HCT116 (cell line): ENCODE measurements around the gene PRAMEF1. TPM values are rescaled to one million over a fixed set of nuclear protein-coding genes. Genes with fewer than 3 reads are reported as not detected.
"Not testable (repeated sequence)": the region's sequence is repeated elsewhere in the genome, so short reads cannot be mapped to it uniquely, and the experiment has no call there.

Experiments used
- ATAC-seq: fragments of 200-7000 bp; cut with Tn5 transposase; 2 replicates; pipeline ENCODE4 v1.9.1; 2020; ENCODE audit warnings: mild to moderate bottlenecking, moderate library complexity
- BruUV-seq: library from RNA; stranded (reverse); fragments of 400-500 nt; replicated peaks from 2 replicates; lab custom pipeline; 2021; lab: Mats Ljungman, UMichigan
- CTCF ChIA-PET: fragments of 300-600 bp; sonication (Branson Sonifier 250); formaldehyde crosslinking; loops from one replicate; lab custom pipeline; 2021; ENCODE audit warnings: antibody characterized with exemption; lab: Charles Lee
- POLR2A ChIA-PET: fragments of 300-600, 350-600 bp; sonication (Branson Sonifier 250); formaldehyde crosslinking; loops from one replicate; lab custom pipeline; 2021; ENCODE audit warnings: antibody characterized with exemption; lab: Charles Lee
- RAD21 ChIA-PET, 2 experiments: fragments of 300-600 bp; sonication (Branson Sonifier 250); formaldehyde crosslinking; loops; one replicate each; lab custom pipeline; 2023; ENCODE audit warnings: low total read pairs in 2 of 2; ENCODE audit not compliant: uncharacterized antibody in 2 of 2, unreplicated experiment in 2 of 2, low non-redundant PET in 1 of 2; lab: Charles Lee
- DNase-seq: peaks from one replicate; pipeline ENCODE4 v3.0.0-alpha.2; 2010; ENCODE audit warnings: low read depth, low spot score
- H2AFZ ChIP-seq: fragments of 200-600 bp; shearing (Covaris generic), sonication (generic); 2 replicates; pipeline ENCODE4 v1.6.1; 2017; ENCODE audit warnings: low read depth, mixed run types, mixed read lengths, antibody characterized with exemption, low read length; ENCODE audit not compliant: poor library complexity, severe bottlenecking
- H3K27ac ChIP-seq: 2 replicates; pipeline ENCODE4 v1.5.1; 2012; ENCODE audit warnings: low read depth, low read length
- H3K27me3 ChIP-seq: fragments of 200-600 bp; sonication (generic); 2 replicates; pipeline ENCODE4 v1.6.1; 2016; ENCODE audit warnings: mixed run types, low read length, mixed read lengths; ENCODE audit not compliant: insufficient read depth
- H3K36me3 ChIP-seq, 2 experiments: fragments of 200-500 bp in 1 of 2; fragments of 200-600 bp in 1 of 2; sonication (Bioruptor generic) in 1 of 2; sonication (generic) in 1 of 2; 2 replicates each; pipeline versions ENCODE4 v1.5.1 to v1.6.1; 2014 to 2016; ENCODE audit warnings: low read length in 2 of 2, inconsistent platforms in 1 of 2, mixed read lengths in 1 of 2, mixed run types in 1 of 2; ENCODE audit not compliant: insufficient read depth in 2 of 2, control insufficient read depth in 1 of 2
- H3K4me1 ChIP-seq, 2 experiments: fragments of 200-600 bp in 1 of 2; sonication (generic) in 1 of 2; 2 replicates each; pipeline versions ENCODE4 v1.5.1 to v1.6.1; 2012 to 2017; ENCODE audit warnings: low read length in 2 of 2, inconsistent platforms in 1 of 2, mild to moderate bottlenecking in 1 of 2, mixed read lengths in 1 of 2, mixed run types in 1 of 2, moderate library complexity in 1 of 2; ENCODE audit not compliant: insufficient read depth in 2 of 2, control insufficient read depth in 1 of 2
- H3K4me2 ChIP-seq: fragments of 200-600 bp; sonication (generic); 2 replicates; pipeline ENCODE4 v1.6.1; 2017; ENCODE audit warnings: mixed run types, low read length, mixed read lengths
- H3K4me3 ChIP-seq, 2 experiments: fragments of 200-600 bp in 1 of 2; sonication (generic) in 1 of 2; replicated peaks in 1 of 2; 2 replicates each; pipeline ENCODE4 v1.5.1; 2011 to 2016; ENCODE audit warnings: low read length in 2 of 2, control low read depth in 1 of 2, low read depth in 1 of 2, mild to moderate bottlenecking in 1 of 2, mixed read lengths in 1 of 2, mixed run types in 1 of 2
- H3K79me2 ChIP-seq: fragments of 200-600 bp; sonication (generic); 2 replicates; pipeline ENCODE4 v1.6.1; 2017; ENCODE audit warnings: mild to moderate bottlenecking, mixed run types, low read length, moderate library complexity, mixed read lengths; ENCODE audit not compliant: insufficient read depth
- H3K9ac ChIP-seq: fragments of 200-600 bp; sonication (generic); 2 replicates; pipeline ENCODE4 v1.6.1; 2016; ENCODE audit warnings: low read length, mixed read lengths
- H3K9me2 ChIP-seq: fragments of 200-600 bp; sonication (generic), shearing (Covaris generic); 2 replicates; pipeline ENCODE4 v1.6.1; 2017; ENCODE audit warnings: mixed run types, mild to moderate bottlenecking, moderate library complexity; ENCODE audit not compliant: insufficient read depth
- H3K9me3 ChIP-seq, 2 experiments: fragments of 200-500 bp in 1 of 2; fragments of 200-600 bp in 1 of 2; sonication (Bioruptor generic) in 1 of 2; sonication (generic) in 1 of 2; 2 replicates each; pipeline ENCODE4 v1.6.1; 2014 to 2017; ENCODE audit warnings: low read length in 2 of 2, mixed read lengths in 2 of 2, inconsistent platforms in 1 of 2, low read depth in 1 of 2, mild to moderate bottlenecking in 1 of 2, mixed run types in 1 of 2, moderate library complexity in 1 of 2; ENCODE audit not compliant: control insufficient read depth in 1 of 2, insufficient read depth in 1 of 2
- H4K20me1 ChIP-seq: fragments of 200-600 bp; sonication (generic), shearing (Covaris generic); 2 replicates; pipeline ENCODE4 v1.6.1; 2017; ENCODE audit warnings: mixed run types, mild to moderate bottlenecking, moderate library complexity; ENCODE audit not compliant: insufficient read depth
- CBX3 ChIP-seq: IDR thresholded peaks from 2 replicates; pipeline ENCODE4 v1.6.1; 2012; ENCODE audit warnings: low read depth
- RAD21 ChIP-seq: IDR thresholded peaks from 2 replicates; pipeline ENCODE4 v1.6.1; 2012; ENCODE audit warnings: low read depth, mild to moderate bottlenecking
- intact Hi-C: fragments of 100-400 bp; cut with micrococcal nuclease; formaldehyde crosslinking; loops from 2 replicates; pipeline ENCODE4 v1.10.0; 2022
- total RNA-seq: library from RNA; stranded (reverse); gene quantifications from one replicate; pipeline ENCODE4 v1.2.1, GENCODE V29; 2021; ENCODE audit not compliant: unreplicated experiment
- TF ChIP-seq, protein P1 (sequence below), 3 experiments: fragments of 200-600 bp in 1 of 3; sonication (generic) in 1 of 3; IDR thresholded peaks in 2 of 3; conservative IDR thresholded peaks in 1 of 3; 2 replicates each; pipeline ENCODE4 v1.5.1; 2012 to 2017; ENCODE audit warnings: low read depth in 2 of 3, low read length in 2 of 3, antibody characterized with exemption in 1 of 3, borderline replicate concordance in 1 of 3, control low read depth in 1 of 3, mild to moderate bottlenecking in 1 of 3, mixed read lengths in 1 of 3, mixed run types in 1 of 3, moderate library complexity in 1 of 3; ENCODE audit not compliant: insufficient read depth in 1 of 3

The PRAMEF1 gene
- total RNA-seq, 1 experiment from 2014 or later, result not detected

DNA sequence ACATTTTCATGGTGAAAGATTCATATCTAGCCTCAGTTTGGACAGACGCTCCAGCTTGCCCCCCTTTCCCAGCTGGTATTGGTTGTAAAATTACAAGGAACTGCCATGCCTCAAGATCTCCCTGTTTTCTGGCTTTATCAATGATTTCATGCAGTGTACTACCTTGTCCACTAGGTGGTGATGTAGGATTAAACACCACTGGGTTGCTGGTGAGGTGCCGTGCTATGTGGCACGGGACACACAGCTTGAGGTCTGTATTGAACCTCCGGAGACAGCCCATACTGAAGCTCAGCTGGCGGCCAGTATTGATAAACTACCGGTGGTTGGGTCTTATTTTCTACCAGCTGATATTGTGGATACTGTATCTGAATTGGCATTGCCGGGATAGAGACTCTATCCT lies 7.4 kb upstream of the PRAMEF1 start:
- TF ChIP-seq RAD21, result peak; percentile 67
- TF ChIP-seq, protein P1, sequence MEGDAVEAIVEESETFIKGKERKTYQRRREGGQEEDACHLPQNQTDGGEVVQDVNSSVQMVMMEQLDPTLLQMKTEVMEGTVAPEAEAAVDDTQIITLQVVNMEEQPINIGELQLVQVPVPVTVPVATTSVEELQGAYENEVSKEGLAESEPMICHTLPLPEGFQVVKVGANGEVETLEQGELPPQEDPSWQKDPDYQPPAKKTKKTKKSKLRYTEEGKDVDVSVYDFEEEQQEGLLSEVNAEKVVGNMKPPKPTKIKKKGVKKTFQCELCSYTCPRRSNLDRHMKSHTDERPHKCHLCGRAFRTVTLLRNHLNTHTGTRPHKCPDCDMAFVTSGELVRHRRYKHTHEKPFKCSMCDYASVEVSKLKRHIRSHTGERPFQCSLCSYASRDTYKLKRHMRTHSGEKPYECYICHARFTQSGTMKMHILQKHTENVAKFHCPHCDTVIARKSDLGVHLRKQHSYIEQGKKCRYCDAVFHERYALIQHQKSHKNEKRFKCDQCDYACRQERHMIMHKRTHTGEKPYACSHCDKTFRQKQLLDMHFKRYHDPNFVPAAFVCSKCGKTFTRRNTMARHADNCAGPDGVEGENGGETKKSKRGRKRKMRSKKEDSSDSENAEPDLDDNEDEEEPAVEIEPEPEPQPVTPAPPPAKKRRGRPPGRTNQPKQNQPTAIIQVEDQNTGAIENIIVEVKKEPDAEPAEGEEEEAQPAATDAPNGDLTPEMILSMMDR (IDR thresholded peaks at IDR 0.05 in 2 of 3, conservative IDR thresholded peaks at IDR 0.05 in 1 of 3; ENCODE audit: borderline replicate concordance in 1 of 3, insufficient read depth in 1 of 3, low read depth in 2 of 3, low read length in 2 of 3), result peak in 2 of 3 experiments; percentile 19 to 34; a peak in 2 of 6 replicates
- RAD21 ChIA-PET, H3K27ac ChIP-seq, H3K4me3 ChIP-seq, BruUV-seq, H3K9ac ChIP-seq, H3K4me1 ChIP-seq, H3K36me3 ChIP-seq, H3K9me2 ChIP-seq, H3K9me3 ChIP-seq, H2AFZ ChIP-seq, H3K4me2 ChIP-seq, H3K27me3 ChIP-seq, intact Hi-C loops, POLR2A ChIA-PET, CTCF ChIA-PET, H3K79me2 ChIP-seq, H4K20me1 ChIP-seq: not testable (repeated sequence)
- peak; percentile 79 for ATAC-seq
- DNase-seq, result peak; percentile 36

DNA sequence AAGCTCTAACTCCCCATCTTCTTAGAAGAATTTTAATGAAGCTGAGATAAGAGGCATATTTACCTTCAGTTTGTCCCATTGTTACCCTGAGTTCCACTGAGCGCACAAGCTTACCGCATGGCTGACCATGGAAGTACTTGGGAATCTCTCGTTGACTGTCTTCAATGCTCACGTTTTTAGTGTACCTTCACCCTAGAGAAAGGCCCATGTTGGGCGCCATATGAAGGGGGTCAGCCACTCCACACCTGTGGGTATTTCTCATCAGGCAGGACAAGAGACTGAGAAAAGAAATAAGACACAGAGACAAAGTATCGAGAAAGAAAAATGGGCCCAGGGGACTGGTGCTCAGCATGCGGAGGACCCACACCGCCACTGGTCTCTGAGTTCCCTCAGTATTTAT lies 6.5 kb upstream of the PRAMEF1 start:
- RAD21 ChIA-PET, H3K27ac ChIP-seq, CTCF ChIA-PET, H3K79me2 ChIP-seq, ATAC-seq, H2AFZ ChIP-seq, H3K4me3 ChIP-seq, H4K20me1 ChIP-seq, H3K9me3 ChIP-seq, H3K36me3 ChIP-seq, H3K4me2 ChIP-seq, H3K27me3 ChIP-seq, BruUV-seq, H3K9ac ChIP-seq, POLR2A ChIA-PET, intact Hi-C loops, H3K4me1 ChIP-seq, H3K9me2 ChIP-seq: not testable (repeated sequence)
- DNase-seq, result peak; percentile 8
- TF ChIP-seq CBX3, result peak; percentile 51; the same call in 1 of the 2 replicates
